Measurements from ENCODE around the gene KCNQ1.
"Not testable (repeated sequence)": the region's sequence is repeated elsewhere in the genome, so short reads cannot be mapped to it uniquely, and the experiment has no call there.

The KCNQ1 gene

DNA sequence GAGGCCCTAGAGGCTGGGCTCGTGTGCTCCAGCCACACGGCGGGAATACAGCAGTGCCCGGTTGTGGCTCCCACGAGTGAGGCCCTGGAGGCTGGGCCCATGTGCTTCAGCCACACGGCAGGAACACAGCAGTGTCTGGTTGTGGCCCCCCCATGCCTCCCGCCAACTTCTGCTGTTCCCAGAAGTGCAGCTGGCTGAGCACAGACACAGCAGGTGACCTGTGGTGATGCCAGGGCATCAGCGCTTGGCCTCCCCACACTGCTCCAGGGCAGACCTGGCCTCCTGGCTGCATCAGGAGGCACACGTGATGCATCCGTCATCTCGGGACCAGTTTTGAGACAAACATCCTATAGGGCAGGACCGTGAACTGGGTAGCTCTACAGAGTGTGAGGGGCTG lies 144.7 kb downstream of the KCNQ1 start:
- no peak for DNase-seq (ENCODE audit: low spot score)

DNA sequence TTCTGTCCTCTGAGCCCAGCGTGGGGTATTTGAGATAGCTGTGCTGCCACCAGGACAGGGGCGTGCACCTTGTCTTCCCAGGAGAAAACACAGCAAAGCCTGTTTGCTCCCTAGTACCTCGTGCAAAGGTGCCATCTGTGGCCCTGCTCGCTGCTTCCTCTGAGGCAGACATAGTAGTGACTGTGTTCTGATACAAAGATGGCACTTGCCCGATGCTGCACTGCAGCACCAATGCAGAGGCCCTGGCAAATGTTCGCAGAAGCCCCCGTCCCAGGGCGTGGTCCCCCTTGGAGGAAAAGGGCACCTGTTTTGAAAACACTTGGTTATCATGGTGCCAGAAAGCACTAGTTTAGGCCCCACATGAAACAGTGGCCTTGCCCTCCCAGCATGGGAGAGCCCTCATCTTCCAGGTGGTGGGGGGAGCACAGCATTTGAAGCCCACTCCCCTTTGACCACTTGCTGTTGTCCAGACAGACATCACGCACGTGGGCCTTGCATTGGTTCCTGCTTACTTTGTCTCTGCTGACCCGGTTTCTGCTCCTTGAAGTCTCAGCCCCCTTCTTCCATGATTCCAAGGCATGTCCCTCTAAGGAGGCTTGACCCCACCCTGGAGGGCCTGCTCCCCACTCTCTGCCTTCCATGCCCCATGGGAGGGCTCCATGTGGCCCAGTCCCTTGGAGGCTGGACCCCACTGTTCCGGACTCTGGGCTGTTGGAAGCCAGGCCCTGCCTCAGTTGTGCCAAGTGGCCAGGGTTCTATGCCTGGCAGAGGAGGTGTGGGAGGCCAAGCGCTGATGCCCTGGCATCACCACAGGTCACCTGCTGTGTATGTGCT lies 145.5 kb downstream of the KCNQ1 start:
- DNase-seq (ENCODE audit: low spot score), result no peak

DNA sequence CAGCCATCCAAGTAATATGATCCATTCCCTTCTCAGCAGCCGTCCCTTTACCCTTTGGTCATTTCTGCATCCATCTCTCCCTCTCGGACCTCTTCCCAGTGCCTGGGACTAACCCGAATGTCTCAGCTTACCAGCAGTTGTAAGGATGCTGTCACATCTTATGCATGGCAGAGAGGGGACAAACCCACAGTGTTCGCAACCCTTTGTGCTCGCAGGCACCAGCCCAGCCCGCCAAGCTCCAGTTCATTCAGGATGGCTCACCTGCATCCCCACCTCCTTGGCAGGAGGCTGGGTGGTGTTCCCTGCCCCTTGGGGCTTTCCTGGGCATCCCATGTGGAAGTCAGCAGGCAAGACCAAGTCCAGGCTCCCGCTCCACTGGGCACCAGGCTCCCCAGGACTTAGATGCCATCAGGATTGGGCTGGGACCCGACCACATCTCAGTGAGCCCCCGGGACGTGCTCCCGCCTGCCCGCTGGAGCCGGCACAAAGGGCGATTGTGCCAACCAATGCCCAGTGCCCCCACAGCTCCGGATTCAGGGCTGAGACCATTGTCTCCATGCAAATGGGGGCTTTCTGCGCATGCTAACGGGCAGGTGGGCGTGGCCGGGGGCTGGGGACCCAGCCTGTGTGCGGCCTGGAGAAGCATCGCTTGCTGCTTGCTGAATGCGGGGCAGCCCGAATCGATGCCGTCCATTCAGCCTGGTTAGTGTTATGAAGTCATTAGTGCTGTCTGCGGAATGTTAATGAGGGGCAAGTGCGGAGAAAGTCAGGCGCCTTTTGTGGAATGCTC lies 146.4 kb downstream of the KCNQ1 start:
- DNase-seq (ENCODE audit: low spot score), result no peak

DNA sequence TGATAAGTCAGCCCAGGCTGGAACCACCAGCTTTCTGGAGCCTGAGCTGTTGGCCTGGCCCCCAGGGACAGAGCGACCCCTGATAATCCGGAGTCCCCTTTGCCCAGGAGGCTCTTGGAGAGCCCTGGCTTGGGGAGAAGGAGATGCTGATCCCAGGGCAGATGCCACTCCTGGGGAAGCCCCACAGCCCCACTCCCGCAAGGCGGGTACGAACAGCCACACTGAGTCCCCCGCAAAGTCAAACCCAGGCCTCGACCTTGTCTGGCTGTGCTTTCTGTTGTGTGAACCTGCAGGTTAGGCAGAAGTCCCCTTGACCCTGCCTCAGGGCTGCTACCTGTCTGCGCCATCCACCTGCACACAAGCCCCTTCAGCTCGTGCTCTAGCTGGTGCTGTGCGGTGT lies 147.0 kb downstream of the KCNQ1 start:
- no peak for DNase-seq (ENCODE audit: low spot score)

DNA sequence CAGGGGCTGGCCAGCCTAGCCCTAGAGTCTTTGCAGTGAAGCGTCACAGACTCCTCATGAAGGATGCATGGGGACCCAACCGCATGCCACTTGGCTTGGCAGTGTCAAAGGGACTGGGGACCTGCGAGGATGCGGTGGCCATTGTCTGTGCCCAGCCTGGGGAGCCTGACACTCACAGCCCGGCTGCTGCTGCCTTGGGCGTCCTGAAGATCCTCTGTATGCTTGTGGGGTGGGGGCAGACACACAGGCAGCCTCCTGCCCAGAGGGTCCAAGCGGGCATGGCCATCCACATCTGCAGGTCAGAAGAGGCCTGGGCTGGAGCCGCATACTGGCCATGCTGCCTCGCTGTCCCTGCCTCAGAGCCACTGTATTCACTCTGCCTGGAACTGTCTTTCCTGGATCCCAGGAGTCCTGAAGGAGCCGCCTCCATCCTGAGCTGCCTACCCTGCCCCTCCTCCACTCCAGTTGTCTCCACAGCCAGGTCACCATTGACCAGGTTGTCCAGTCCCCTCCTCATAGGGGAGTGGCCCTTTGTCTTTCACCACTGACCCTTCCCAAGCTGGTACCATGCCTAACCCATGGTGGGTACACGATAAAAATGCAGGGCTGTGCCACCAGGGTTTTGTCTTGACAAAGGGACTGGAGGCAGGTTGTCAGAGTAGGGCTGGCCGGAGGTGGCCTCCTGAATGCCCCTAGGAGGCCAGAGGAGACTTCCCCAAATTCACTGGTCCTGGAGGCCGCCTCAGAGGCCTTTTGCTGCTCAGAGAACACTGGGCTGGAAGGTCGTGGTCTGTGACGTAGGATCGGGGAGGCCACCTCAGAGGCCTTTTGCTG lies 148.0 kb downstream of the KCNQ1 start:
- DNase-seq (ENCODE audit: low spot score), result no peak

DNA sequence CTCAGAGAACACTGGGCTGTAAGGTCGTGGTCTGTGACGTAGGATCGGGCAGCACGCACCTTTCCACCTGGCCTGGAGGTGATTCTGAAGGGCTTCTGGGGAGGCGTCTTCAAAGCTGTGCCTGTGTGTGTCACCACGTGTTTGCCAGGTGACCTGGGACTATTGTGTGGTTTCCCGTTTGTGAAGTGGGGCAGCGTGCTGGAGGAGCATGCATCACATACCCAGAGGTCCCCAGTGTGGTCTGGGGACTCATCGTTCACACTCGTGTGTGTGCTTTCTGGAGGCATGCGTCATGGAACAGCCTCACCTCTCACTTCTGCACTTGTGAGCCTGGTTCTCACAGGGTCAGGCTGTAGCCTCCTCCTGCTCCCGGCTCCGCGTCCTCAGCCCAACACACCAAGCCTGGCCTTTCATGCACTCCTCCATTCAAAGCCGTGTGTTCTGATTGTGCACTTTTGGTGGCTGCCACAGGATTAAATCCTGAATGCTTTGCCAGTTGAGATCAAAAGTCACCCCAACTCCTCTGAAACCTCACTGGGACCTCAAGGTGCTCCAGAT lies 148.7 kb downstream of the KCNQ1 start:
- no peak for DNase-seq (ENCODE audit: low spot score)

DNA sequence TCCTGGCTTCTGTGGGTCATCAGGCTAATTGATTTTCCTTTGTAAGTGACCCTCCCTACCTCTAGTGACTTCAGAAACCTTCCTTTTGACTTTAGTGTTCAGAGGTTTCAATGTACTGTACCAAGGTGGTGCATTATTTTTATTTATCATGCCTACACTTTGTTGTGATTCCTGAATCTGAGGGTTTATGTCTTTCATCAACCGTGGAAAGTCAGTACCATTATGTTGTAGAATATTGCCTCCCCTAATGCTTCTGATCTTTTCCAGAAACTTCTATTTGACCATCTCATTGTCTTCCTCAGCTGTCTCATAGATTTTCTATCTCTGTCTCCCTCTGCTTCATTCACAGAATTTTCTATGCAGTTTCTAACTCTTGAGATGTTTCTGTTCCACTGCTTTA lies 149.5 kb downstream of the KCNQ1 start:
- no peak for DNase-seq (ENCODE audit: low spot score)

DNA sequence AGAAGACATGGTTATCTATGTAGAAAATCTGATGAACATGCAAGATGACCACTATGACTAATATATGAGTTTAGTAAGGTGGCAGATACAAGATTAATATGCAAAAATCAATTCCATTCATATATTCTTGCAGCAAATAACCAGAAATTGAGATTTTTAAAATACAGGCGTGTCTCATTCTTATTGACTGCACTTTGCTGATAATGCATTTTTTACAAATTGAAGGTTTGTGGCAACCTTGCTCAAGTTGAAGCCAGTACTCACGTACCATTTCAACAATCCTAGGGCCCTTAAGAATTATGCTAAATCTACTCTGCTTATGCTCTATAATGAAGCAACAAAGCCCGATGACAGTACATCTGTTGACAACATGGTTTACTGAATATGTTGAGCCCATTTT lies 150.4 kb downstream of the KCNQ1 start:
- DNase-seq (ENCODE audit: low spot score), result no peak

DNA sequence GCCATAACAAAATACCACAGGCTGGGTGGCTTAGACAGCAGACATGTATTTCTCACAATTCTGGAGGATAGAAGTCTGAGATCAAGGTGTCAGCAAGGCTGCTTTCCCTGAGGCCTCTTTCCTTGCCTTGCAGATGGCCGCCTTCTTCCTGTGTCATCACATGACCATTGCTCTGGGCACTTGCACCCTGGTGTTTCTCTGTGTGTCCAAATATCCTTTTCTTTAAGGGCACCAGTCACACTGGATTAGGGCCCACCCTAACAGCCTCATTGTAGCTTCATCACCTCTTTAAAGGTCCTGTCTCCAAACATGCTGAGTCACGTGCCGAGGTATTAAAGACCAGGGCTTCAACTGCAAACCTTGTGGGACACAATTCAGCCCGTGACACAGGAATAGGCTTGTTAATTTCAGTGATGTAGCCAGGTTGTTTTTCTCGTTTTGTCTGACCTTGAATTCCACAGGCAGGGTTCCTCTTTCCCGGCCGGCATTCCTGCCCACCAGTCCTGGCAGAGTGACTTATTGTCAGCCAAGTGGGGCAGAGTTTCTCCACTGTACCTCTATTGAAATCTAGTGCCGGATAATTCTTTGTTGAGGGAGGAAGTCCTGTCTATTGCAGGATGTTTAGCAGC lies 154.9 kb downstream of the KCNQ1 start:
- DNase-seq (ENCODE audit: low spot score), result no peak

DNA sequence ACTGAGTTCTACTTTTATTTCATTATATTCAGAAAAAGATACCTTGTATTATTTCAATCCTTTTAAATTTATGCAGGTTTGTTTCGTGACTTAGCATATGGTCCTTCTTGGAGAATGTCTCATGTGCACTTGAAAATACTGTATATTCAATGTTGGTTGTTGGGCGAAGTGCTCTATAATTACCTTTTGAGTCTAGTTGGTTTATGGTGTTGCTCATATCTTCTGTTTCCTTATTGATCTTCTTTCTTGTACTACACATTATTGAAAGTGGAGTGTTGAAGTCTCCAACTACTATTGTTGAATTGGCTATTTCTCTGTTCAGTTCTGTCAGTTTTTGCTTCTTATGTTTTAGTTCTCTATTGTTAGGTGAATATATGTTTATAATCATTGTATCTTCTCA lies 164.5 kb downstream of the KCNQ1 start:
- DNase-seq (ENCODE audit: low spot score), result no peak

DNA sequence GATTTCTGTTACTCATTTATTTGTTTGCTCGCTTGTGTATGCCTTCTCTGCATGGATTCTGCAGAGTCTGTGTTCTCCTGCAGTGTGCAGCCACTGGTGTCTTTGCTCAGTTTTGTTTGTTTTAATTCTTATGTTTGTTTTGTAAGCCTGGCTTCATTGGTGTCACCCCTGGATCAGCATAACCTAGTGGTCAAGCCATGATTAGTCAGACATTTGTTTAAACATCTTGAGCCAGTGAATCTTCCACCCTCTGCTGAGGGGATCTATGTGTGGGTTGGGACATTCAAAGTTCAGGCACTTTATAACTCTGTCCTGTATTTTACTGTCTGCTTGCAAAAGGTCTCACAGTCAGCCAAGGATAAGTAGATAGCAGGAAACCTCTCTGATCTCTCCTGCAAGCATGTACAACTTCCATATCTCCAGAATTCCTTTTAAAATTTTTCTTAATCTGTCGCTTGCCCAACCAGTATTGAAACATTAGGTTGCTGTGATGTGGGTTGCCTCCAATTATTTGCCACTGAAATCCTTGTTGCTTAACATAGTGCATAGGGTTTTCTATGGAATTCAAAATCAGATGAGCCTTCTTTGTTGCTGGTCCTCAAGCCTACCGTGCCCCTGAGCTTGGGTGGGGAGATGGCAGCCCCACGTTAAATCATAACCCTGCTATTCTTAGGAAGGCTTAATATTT lies 168.2 kb downstream of the KCNQ1 start:
- DNase-seq (ENCODE audit: low spot score), result no peak

DNA sequence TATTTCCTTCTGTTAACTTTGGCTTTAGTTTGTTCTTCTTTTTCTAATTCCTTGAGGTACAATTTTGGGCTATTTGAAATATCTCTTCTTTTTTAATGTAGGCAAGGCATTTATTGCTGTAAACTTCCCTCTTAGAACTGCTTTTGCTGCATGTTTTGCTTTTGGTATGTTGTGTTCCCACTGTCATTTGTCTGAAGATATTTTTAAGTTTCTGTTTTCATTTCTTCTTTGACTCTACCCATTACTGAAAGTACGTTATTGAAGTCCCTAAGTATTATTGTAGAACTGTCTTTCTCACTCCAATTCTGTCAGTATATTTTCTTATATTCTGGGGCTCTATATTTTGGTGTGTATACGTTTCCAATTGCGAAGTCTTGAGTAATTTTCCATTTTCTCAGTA lies 177.1 kb downstream of the KCNQ1 start:
- no peak for DNase-seq (ENCODE audit: low spot score)

DNA sequence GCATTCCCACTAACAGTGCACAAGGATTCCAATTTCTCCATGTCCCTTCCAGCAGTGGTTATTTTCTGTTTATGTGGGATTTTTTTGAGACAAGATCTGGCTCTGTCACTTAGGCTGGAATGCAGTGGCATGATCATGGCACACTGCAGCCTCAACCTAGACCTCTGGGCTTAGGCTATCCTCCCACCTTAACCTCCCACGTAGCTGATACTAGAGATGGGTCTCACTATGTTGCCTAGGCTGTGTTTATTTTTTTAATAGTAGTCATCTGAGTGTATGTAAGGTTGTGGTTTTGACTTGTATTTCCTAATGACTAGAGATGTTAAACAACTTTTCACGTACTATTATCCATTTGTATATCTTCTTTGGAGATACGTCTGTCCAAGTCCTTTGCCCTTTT lies 180.4 kb downstream of the KCNQ1 start:
- no peak for DNase-seq (ENCODE audit: low spot score)

DNA sequence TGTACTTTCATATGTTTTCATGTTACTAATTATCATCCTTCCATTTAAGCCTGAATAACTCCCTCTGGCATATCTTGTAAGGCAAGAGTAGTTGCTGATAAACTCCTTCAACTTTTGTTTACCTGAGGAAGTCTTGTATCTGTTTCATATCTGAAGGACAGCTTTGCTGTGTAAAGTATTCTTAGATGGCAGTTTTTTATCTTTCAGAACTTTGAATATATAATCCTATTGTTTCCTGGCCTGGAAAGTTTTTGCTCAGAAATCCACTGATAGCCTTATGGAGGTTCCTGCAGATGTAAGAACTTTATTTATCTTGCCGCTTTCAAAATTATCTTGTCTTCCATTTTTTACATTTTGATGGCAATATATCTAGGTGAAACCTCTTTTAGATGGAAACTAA lies 185.9 kb downstream of the KCNQ1 start:
- no peak for DNase-seq (ENCODE audit: low spot score)

DNA sequence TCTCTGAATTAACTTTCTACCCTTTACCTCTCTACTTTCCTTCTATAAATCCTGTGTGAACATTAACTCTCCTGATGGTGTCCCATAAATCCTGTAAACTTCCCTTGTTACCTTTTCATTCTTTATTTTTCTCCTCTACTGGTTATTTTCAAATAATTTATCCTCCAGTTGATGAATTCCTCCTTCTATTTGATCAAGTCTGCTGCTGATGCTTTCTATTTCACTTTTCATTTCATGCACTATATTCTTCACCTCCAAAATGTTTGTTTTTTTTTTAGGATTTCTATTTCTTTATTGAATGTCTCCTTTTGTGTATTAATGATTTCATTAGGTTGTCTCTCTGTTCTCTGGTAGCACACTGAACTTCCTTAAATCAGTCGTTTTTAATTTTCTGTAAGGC lies 186.4 kb downstream of the KCNQ1 start:
- no peak for DNase-seq (ENCODE audit: low spot score)

DNA sequence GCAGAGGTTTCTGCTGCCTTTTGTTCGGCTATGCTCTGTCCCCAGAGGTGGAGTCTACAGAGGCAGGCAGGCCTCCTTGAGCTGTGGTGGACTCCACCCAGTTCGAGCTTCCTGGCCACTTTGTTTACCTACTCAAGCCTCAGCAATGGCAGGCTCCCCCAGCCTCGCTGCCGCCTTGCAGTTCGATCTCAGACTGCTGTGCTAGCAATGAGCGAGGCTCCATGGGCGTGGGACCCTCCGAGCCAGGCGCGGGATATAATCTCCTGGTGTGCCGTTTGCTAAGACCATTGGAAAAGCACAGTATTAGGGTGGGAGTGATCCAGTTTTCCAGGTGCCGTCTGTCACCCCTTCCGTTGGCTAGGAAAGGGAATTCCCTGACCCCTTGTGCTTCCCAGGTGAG lies 195.0 kb downstream of the KCNQ1 start:
- not testable (repeated sequence) for DNase-seq (ENCODE audit: low spot score)

DNA sequence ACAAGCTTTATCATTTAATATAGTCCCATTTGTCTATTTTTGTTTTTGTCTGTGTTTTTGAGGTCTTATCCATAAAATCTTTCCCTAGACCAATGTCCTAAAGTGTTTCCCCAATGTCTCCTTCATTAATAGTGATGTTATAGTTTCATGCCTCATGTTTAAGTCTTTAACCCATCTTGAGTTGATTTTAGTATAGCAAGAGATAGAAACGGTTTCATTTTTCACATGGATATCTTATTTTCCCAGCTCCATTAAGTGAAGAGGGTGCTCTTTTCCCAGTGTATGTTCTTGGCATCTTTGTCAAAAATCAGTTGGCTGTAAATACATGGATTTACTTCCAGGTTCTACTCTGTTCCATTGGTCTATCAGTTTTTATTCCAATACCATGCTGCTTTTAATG lies 196.8 kb downstream of the KCNQ1 start:
- DNase-seq (ENCODE audit: low spot score), result no peak

DNA sequence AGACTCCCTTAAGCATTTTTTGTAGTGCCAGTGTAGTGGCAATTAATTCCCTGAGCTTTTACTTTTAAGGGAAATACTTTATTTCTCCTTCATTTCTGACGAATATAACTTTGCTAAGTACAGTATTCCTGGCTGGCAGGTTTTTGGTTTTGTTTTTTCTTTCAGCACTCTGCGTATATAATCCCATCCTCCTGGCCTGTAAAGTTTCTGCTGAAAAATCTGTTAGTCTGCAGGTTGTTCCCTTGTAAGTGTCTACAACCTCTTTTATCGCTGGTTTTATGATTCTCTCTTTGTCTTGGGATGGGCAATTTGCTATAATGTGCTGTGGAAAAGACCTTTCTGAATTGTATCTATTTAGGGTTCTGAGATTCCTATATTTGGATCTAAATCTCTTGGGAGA lies 198.9 kb downstream of the KCNQ1 start:
- DNase-seq (ENCODE audit: low spot score), result no peak

DNA sequence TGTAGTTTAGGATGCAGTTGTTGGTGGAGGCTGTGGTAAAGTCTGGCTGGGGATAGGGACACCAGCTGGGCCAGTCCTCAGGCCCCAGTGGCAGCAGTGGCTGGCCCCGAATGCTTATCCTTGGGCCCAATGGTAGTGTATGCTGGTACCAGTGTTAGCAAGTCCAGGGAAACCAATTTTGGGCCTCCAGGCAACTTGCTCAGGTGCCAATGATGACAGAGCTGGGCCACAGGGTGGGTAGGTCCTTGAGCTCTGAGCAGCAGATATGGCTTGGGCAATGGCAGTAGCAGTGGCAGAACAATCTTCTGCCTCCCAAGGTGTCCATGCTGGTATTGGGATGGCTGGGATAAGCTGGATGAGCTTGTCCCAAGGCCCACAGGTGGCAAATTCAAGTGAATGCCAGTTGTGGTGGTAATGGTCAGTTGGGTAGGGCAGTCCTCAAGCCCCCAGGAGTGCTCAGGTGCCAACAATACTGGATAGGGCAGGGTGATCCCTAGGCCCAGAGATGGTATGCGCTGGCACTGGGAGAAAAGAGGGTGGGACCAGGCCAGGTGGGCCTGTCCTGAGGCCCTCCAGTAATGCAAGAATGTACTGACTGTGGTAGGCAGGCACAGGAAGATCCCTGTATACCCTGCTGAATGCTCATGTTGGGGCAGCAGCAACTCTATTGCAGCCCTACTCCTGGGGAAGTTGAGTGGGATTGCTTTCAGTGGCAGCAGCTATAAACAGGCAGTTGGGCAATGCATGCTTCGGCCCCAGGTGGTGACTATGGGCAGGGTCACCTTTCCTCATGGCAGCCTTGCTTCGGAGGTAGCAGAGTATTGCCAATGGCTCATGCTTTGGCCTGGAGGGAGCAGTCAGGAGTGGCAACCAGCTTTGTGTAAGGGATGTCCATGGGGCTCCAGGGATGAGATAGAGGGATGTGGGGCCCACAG lies 200.3 kb downstream of the KCNQ1 start:
- DNase-seq (ENCODE audit: low spot score), result no peak

DNA sequence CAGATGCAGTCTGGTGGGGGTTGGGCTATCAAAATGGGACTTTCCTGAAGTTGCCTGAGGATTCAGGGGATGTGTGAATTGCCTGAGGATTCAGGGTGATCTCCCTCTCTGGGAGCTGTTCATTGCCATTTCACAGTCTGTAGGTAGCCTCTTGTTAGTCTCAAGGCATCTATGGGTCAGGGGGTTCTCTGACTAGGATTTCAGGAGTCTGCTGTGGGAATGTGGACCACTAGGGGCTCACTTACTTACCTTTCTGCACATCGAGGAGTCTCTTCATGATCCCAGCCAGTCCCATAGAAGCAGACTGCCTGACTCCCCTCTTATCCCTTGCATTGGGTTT lies 200.9 kb downstream of the KCNQ1 start:
- no peak for DNase-seq (ENCODE audit: low spot score)
